Activated naive CD8-positive, alpha-beta T cell treated with anti-CD3 and anti-CD28 coated beads, Interleukin-2, amount 50 U/mL, for 24 hours (primary cell): ENCODE measurements around the gene TMEM214.

Experiments used
- ATAC-seq: fragments of 150-1000 bp; cut with Tn5 transposase; one replicate; pipeline ENCODE4 v1.10.0; 2021
- DNase-seq: peaks from one replicate; pipeline ENCODE4 v3.0.0; 2021
- H3K27ac Mint-ChIP-seq: one replicate; pipeline ENCODE4 v1.8.0; 2021; ENCODE audit warnings: mild to moderate bottlenecking, mixed read lengths
- H3K27me3 Mint-ChIP-seq: one replicate; pipeline ENCODE4 v1.8.0; 2021; ENCODE audit warnings: mixed read lengths
- H3K36me3 Mint-ChIP-seq: one replicate; pipeline ENCODE4 v1.8.0; 2021; ENCODE audit warnings: low read depth, mixed read lengths
- H3K4me1 Mint-ChIP-seq: one replicate; pipeline ENCODE4 v1.8.0; 2021; ENCODE audit warnings: mixed read lengths
- H3K4me3 Mint-ChIP-seq: one replicate; pipeline ENCODE4 v1.8.0; 2021; ENCODE audit warnings: mild to moderate bottlenecking, moderate library complexity, mixed read lengths
- H3K9me3 Mint-ChIP-seq: one replicate; pipeline ENCODE4 v1.8.0; 2021; ENCODE audit warnings: mixed read lengths

The TMEM214 gene

GRCh38 chr2:27003857-27004256, 28.9 kb upstream of the TMEM214 start:
- Mint-ChIP-seq H3K27ac (no peak overlapping the region), H3K27me3 (peaks cover 5% of the 10 kb centered on the region), H3K4me3 (no peak overlapping the region), H3K36me3 (no peaks in the 10 kb centered on the region), H3K4me1 (no peaks in the 10 kb centered on the region), H3K9me3 (no peaks in the 10 kb centered on the region)
- DNase-seq (no peak), ATAC-seq (no peak)

- ATAC-seq (no peak), DNase-seq (no peak)
- Mint-ChIP-seq H3K9me3 (no peaks in the 10 kb centered on the region), H3K27ac (no peak overlapping the region), H3K36me3 (no peaks in the 10 kb centered on the region), H3K4me3 (no peak overlapping the region), H3K27me3 (peaks cover 9% of the 10 kb centered on the region), H3K4me1 (no peaks in the 10 kb centered on the region)
These were observed 26.0 kb upstream of the TMEM214 start for GRCh38 chr2:27006602-27007415.

- Mint-ChIP-seq H3K27ac (no peak overlapping the region), H3K9me3 (no peaks in the 10 kb centered on the region), H3K4me3 (no peak overlapping the region), H3K36me3 (no peaks in the 10 kb centered on the region), H3K27me3 (peaks cover 9% of the 10 kb centered on the region), H3K4me1 (no peaks in the 10 kb centered on the region)
- ATAC-seq (no peak), DNase-seq (no peak)
These were observed 25.1 kb upstream of the TMEM214 start for GRCh38 chr2:27007416-27008374.

DNA sequence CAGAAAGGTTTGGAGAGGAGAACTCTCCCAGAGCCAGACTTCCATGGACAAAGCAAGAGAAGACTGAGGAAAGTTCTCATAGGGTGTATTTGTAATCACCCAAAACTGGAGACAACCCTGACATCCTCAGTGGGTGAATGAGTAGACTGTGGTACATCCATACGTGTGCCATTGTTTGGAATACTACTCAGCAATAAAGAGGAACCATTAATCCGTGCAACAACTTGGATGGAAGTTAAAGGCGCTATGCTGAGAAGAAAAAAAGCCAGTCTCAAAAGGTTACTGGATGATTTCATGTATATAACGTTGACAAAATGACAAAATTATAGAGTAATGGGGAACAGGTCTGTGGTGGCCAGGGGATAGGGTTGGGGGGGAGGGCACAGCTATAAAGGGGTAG, 24.1 kb upstream of the TMEM214 start:
- Mint-ChIP-seq H3K4me3 (no peak overlapping the region), H3K4me1 (no peaks in the 10 kb centered on the region), H3K36me3 (no peaks in the 10 kb centered on the region), H3K9me3 (no peaks in the 10 kb centered on the region), H3K27ac (no peak overlapping the region), H3K27me3 (peaks cover 7% of the 10 kb centered on the region)
- no peak for ATAC-seq
- no peak for DNase-seq

GRCh38 chr2:27009083-27009482, 23.7 kb upstream of the TMEM214 start:
- peaks cover 7% of the 10 kb centered on the region for H3K27me3 Mint-ChIP-seq
- no peaks in the 10 kb centered on the region for H3K4me1 Mint-ChIP-seq
- no peak overlapping the region for H3K27ac Mint-ChIP-seq
- DNase-seq (no peak), ATAC-seq (no peak)
- H3K4me3 Mint-ChIP-seq, result no peak overlapping the region
- H3K9me3 Mint-ChIP-seq, result no peaks in the 10 kb centered on the region
- H3K36me3 Mint-ChIP-seq, result no peaks in the 10 kb centered on the region

DNA sequence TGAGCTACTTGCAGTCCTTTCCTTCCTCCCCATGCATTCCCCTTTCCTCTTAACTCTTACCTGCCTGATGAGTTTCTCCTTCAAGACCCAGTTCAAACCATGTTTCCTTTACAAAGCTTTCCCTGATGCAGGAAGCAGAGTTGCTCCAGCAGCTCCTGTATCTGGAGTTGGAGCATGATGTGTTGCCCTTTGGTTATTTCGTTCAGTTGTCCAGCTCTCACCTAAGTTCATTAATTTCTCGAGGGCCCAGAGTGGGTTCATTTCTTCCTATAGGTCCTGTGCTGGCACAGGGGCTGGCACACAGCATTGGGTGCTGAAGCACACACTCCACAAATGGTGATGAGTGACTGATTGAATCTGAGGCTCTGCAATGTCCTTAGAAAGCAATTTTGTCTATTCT, 23.0 kb upstream of the TMEM214 start:
- DNase-seq (no peak), ATAC-seq (no peak)
- Mint-ChIP-seq H3K9me3 (no peaks in the 10 kb centered on the region), H3K4me1 (no peaks in the 10 kb centered on the region), H3K27ac (no peak overlapping the region), H3K4me3 (no peak overlapping the region), H3K36me3 (no peaks in the 10 kb centered on the region), H3K27me3 (peaks cover 7% of the 10 kb centered on the region)

DNA sequence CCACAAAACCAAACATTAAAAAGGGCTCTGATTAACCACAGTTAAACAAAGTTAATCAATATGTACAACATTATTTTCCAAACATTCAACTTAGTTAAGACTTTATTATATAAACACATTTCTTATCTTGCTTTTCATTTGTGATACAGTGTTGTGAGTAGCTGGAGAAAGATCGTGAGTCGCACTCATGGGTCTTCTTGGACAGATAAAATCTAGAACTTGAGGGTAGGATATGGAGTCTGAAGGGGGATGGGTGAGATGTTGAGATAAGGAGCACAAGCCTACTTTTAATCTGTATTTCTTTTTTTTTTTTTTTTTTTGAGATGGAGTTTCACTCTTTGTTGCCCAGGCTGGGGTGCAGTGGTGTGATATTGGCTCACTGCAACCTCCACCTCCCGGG, 22.6 kb upstream of the TMEM214 start:
- Mint-ChIP-seq H3K4me1 (no peaks in the 10 kb centered on the region), H3K36me3 (no peaks in the 10 kb centered on the region), H3K27ac (no peak overlapping the region), H3K4me3 (no peak overlapping the region), H3K9me3 (no peaks in the 10 kb centered on the region), H3K27me3 (peaks cover 7% of the 10 kb centered on the region)
- ATAC-seq (no peak), DNase-seq (no peak)

- no peaks in the 10 kb centered on the region for H3K4me1 Mint-ChIP-seq
- H3K36me3 Mint-ChIP-seq, result no peaks in the 10 kb centered on the region
These were observed 19.0 kb upstream of the TMEM214 start for GRCh38 chr2:27013738-27014137.

GRCh38 chr2:27014771-27015433, 17.9 kb upstream of the TMEM214 start:
- no peaks in the 10 kb centered on the region for H3K4me1 Mint-ChIP-seq
- no peak for ATAC-seq
- no peak overlapping the region for H3K4me3 Mint-ChIP-seq
- no peak for DNase-seq
- H3K36me3 Mint-ChIP-seq, result no peaks in the 10 kb centered on the region
- H3K9me3 Mint-ChIP-seq, result no peaks in the 10 kb centered on the region
- H3K27me3 Mint-ChIP-seq, result peaks cover 4% of the 10 kb centered on the region
- H3K27ac Mint-ChIP-seq, result no peak overlapping the region

More at GRCh38 chr2:27013738-27014137, 19.0 kb upstream of the TMEM214 start:
- Mint-ChIP-seq H3K4me3 (no peak overlapping the region), H3K27ac (no peak overlapping the region), H3K27me3 (peaks cover 7% of the 10 kb centered on the region), H3K9me3 (no peaks in the 10 kb centered on the region)
- ATAC-seq (no peak), DNase-seq (no peak)

DNA sequence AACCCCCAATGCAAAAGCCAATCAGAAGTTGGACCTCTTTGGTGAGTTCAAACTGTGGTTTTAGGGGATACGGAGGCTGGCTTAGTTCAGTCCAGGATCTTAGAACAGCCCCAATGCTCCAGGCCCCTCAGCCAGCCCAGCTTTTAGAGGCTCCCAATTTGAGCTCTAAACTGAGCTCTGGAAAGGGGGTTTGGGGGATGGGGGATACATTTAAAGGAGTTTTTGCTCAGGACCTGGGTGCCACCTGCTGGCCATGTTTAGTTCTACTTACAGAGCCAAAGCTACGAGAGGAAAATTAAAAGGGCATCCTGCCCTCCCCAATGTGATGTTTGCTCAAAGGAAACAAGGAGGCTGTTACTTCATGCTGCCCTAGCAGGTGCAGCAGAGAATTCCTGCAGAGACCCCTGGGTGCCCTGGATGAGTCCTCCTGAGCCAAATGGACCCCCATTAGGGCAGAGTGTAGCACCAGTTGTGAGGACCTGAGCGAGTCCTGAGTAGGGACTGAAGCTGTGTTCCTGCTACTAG, 15.9 kb upstream of the TMEM214 start:
- Mint-ChIP-seq H3K27ac (no peak overlapping the region), H3K4me3 (no peak overlapping the region), H3K27me3 (no peaks in the 10 kb centered on the region), H3K9me3 (no peaks in the 10 kb centered on the region), H3K36me3 (no peaks in the 10 kb centered on the region), H3K4me1 (no peaks in the 10 kb centered on the region)
- ATAC-seq (no peak), DNase-seq (peak; percentile 53)

- no peak overlapping the region for H3K27ac Mint-ChIP-seq
- H3K9me3 Mint-ChIP-seq, result no peaks in the 10 kb centered on the region
- DNase-seq, result no peak
- no peaks in the 10 kb centered on the region for H3K36me3 Mint-ChIP-seq
- no peak for ATAC-seq
- no peaks in the 10 kb centered on the region for H3K4me1 Mint-ChIP-seq
- H3K27me3 Mint-ChIP-seq, result no peaks in the 10 kb centered on the region
- no peak overlapping the region for H3K4me3 Mint-ChIP-seq
These were observed 14.6 kb upstream of the TMEM214 start for GRCh38 chr2:27018142-27018541.

DNA sequence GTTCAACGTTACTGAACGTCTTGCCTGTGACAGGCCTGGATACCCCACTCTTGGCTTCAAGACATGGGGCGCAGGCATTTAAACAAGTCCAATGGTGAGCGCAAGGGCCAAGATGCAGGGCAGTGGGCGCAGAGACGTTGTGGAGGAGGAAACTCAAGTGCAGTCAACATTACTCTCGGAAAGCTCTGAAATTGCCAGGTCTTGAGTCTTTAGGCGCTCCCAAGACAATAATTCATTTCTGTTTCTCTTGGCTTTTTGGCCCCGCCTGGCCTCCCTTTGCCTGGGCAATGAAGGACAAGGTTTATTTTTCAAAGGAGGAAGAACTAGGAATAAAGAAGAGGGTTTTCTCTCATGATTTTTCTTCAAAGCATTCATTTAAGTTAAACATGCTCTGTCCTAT, 13.3 kb upstream of the TMEM214 start:
- Mint-ChIP-seq H3K36me3 (peaks cover 2% of the 10 kb centered on the region), H3K4me1 (no peaks in the 10 kb centered on the region), H3K27me3 (no peaks in the 10 kb centered on the region), H3K27ac (no peak overlapping the region), H3K4me3 (no peak overlapping the region), H3K9me3 (no peaks in the 10 kb centered on the region)
- no peak for DNase-seq
- no peak for ATAC-seq

DNA sequence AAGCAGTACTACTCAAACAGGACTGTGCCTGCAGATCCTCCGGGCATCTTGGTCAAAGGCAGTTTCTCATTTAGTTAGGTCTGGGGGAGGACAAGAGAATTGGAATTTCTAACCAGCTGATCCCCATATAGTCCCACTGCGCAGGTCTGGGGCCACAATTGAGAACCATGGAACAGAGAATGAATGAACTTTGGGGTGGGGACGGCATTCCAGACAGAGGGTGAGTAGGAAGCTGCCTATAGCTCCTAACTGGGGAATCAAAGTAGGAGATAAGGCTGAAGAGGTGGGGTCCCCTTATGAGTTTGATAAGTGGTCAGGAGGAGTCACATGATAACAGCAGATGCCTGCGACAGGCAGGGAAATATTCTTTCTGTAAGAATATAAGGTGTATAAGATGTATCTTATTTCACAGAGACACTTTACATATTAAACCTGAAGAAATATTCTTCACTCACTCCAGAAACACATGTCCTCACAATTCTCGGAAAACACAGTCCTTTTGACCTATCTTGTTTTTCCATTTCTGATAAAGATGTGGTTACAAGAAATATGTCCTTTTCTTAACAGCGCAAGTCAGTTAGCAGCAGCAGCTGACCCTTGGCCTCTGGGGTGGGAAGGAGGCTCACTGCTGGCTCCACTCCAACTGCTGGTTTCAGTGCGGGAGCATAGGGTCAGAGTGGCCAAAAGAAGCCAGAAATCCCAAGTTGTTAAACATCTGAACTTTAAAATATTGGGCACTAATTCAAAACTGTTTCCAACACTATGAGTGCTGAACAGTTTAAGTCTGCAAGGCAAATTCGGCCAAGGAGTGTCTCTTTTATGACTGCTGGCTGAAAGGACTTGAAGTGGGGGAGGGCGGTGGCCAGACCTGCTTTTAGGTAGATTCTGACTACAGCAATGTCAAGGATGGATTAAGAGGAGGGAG, 12.6 kb upstream of the TMEM214 start:
- no peaks in the 10 kb centered on the region for H3K9me3 Mint-ChIP-seq
- no peak overlapping the region for H3K4me3 Mint-ChIP-seq
- DNase-seq, result no peak
- no peak overlapping the region for H3K27ac Mint-ChIP-seq
- H3K4me1 Mint-ChIP-seq, result no peaks in the 10 kb centered on the region
- H3K27me3 Mint-ChIP-seq, result no peaks in the 10 kb centered on the region
- ATAC-seq, result no peak
- peaks cover 2% of the 10 kb centered on the region for H3K36me3 Mint-ChIP-seq
